Adipose tissue (tissue), 3 donors: Measurements from ENCODE around the gene DOCK3. TPM values are rescaled to one million over a fixed set of nuclear protein-coding genes. Genes with fewer than 3 reads are reported as not detected.
"Not testable (repeated sequence)": the region's sequence is repeated elsewhere in the genome, so short reads cannot be mapped to it uniquely, and the experiment has no call there.

Experiments used
- H3K27ac ChIP-seq: one replicate; pipeline ENCODE4 v1.5.1; 2013; ENCODE audit warnings: low read depth, low read length
- WGBS, 3 donors: extraction: QIAGEN DNeasy Blood & Tissue Kit; methylation state at CpG; one replicate each; pipeline ENCODE4 v1.1.7; 2013; 5-methylcytosine and 5-hydroxymethylcytosine counted together
- polyA plus RNA-seq, 3 donors: library from polyadenylated mRNA; stranded (reverse); fragments of 200-250 nt; gene quantifications; one replicate each; pipeline ENCODE4 v1.2.3, GENCODE V29; 2013
- donor health status: healthy with polysubstance abuse.
- donor health status: Bipolar disorder and iron deficiency.
- donor health status: healthy.

DOCK3 gene
- polyA plus RNA-seq, 3 donors: 0.09 to 0.14 (median 0.11) TPM

- 74 to 87% (median 79%) methylated on average over 1 of the region's 1 CpG for WGBS, 3 donors
- no peak overlapping the region for H3K27ac ChIP-seq
Observed at GRCh38 chr3:50743643-50744042, 68.9 kb downstream of the DOCK3 start.

- WGBS, 3 donors: 61 to 76% (median 67%) methylated on average over 5 of the region's 5 CpGs
- H3K27ac ChIP-seq: no peak overlapping the region
Observed at GRCh38 chr3:50749822-50750221, 75.1 kb downstream of the DOCK3 start.

- no peak overlapping the region for H3K27ac ChIP-seq
- 92 to 95% (median 93%) methylated on average over 5 of the region's 5 CpGs for WGBS, 3 donors
Observed at GRCh38 chr3:50759015-50759414, 84.3 kb downstream of the DOCK3 start.

DNA sequence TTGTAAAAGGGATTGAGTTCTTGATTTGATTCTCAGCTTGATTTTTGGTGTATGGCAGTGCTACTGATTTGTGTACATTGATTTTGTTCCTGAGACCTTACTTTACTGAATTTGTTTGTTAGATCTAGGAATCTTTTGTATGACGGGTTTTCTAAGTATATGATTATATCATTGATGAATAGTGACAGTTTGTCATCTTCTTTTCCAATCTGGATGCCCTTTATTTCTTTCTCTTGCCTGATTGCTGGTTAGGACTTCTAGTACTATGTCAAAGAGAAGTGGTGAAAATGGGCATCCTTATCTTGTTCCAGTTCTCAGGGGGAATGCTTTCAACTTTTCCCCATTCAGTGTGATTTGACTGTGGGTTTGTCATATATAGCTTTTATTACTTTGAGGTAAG, 103.0 kb downstream of the DOCK3 start:
- H3K27ac ChIP-seq: no peak overlapping the region
- WGBS, 3 donors: 64 to 81% (median 79%) methylated on average over 1 of the region's 1 CpG

DNA sequence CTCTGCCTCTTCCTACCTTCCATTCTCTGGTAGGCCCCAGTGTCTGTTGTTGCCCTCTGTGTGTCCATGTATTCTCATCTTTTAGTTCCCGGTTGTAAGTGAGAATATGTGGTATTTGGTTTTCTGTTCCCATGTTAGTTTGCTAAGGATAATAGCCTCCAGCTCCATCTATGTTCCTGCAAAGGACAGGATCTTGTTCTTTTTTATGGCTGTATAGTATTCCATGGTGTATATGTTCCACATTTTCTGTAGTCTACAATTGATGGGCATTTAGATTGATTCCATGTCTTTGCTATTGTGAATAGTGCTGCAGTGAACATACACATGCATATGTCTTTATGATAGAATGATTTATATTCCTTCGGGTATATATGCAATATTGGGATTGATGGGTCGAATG, 107.0 kb downstream of the DOCK3 start:
- WGBS, 3 donors: 91 to 95% (median 94%) methylated on average over 3 of the region's 3 CpGs
- not testable (repeated sequence) for H3K27ac ChIP-seq

GRCh38 chr3:50786631-50787030, 111.9 kb downstream of the DOCK3 start:
- 79 to 88% (median 83%) methylated on average over 5 of the region's 5 CpGs for WGBS, 3 donors
- no peak overlapping the region for H3K27ac ChIP-seq

- not testable (repeated sequence) for H3K27ac ChIP-seq
- WGBS, 3 donors: 78 to 91% (median 84%) methylated on average over 2 to 3 of the region's 3 CpGs
Observed at GRCh38 chr3:50790894-50791293, 116.2 kb downstream of the DOCK3 start.

- no peak overlapping the region for H3K27ac ChIP-seq
- 73 to 89% (median 74%) methylated on average over 4 of the region's 4 CpGs for WGBS, 3 donors
Observed at GRCh38 chr3:50792568-50792967, 117.8 kb downstream of the DOCK3 start.

DNA sequence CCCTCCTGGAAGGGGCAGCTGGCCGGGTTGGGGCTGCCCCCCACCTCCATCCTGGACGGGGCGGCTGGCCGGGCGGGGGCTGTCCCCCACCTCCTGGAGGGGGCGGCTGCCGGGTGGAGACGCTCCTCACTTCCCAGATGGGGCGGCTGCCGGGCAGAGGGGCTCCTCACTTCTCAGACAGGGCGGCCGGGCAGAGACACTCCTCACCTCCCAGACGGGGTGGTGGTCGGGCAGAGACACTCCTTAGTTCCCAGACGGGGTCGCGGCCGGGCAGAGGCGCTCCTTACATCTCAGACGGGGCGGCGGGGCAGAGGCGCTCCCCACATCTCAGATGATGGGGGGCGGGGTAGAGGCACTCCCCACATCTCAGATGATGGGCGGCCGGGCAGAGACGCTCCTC, 129.1 kb downstream of the DOCK3 start:
- 95 to 99% (median 97%) methylated on average over 12 to 27 of the region's 27 CpGs for WGBS, 3 donors
- H3K27ac ChIP-seq: not testable (repeated sequence)

DNA sequence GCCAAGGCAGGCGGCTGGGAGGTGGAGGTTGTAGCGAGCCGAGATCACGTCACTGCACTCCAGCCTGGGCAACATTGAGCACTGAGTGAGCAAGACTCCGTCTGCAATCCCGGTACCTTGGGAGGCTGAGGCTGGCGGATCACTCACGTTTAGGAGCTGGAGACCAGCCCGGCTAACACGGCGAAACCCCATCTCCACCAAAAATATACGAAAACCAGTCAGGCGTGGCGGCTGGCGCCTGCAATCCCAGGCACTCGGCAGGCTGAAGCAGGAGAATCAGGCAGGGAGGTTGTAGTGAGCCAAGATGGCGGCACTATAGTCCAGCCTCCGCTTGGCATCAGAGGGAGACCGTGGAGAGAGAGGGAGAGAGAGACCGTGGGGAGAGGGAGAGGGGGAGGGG, 129.6 kb downstream of the DOCK3 start:
- H3K27ac ChIP-seq: not testable (repeated sequence)
- 93 to 98% (median 96%) methylated on average over 16 to 20 of the region's 20 CpGs for WGBS, 3 donors

GRCh38 chr3:50805321-50805720, 130.6 kb downstream of the DOCK3 start:
- 60 to 88% (median 84%) methylated on average over 3 of the region's 3 CpGs for WGBS, 3 donors
- no peak overlapping the region for H3K27ac ChIP-seq

- 77 to 100% (median 83%) methylated on average over 1 of the region's 1 CpG for WGBS, 3 donors
- H3K27ac ChIP-seq: no peak overlapping the region
Observed at GRCh38 chr3:50806031-50806430, 131.3 kb downstream of the DOCK3 start.

DNA sequence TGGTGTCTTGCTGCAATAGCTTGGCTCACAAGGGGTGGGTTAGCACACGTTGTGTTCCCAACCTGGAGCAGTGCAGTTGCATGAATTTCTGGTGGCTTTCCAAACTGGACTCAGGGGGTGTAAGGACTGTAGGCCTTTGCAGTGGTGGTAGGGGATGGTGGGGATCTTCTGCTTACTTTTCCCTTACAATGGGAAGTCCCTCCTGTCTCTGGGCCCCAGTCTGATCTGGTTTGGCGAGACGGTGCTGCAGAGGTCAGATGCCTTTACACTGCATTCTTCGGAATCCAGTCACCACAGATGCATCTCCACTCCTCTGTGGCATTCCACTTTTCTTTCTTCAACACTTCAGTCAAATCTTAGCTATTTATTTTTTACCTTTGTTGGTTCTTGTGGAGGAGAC, 132.1 kb downstream of the DOCK3 start:
- WGBS, 3 donors: 65 to 79% (median 69%) methylated on average over 4 of the region's 4 CpGs
- no peak overlapping the region for H3K27ac ChIP-seq

DNA sequence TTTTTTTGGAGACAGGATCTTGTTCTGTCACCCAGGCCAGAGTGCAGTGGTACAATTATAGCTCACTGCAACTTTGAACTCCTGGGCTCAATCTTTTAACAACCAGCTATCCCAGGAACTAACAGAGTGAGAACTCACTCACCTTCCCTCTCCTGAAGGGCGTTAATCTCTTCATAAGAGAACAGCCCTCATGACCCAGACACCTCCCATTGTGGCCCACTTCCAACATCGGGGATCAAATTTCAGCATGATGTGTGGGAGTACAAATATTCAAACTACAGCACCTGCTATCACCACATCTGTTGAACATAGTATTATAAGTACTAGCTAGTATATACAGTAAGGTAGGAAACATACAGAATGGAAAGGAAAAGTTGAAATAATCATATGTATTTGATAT, 132.5 kb downstream of the DOCK3 start:
- WGBS, 3 donors: 22 to 67% (median 56%) methylated on average over 2 of the region's 2 CpGs
- H3K27ac ChIP-seq: no peak overlapping the region

GRCh38 chr3:50811893-50812292, 137.2 kb downstream of the DOCK3 start:
- no peak overlapping the region for H3K27ac ChIP-seq
- WGBS, 3 donors: 77 to 84% (median 82%) methylated on average over 5 of the region's 5 CpGs

DNA sequence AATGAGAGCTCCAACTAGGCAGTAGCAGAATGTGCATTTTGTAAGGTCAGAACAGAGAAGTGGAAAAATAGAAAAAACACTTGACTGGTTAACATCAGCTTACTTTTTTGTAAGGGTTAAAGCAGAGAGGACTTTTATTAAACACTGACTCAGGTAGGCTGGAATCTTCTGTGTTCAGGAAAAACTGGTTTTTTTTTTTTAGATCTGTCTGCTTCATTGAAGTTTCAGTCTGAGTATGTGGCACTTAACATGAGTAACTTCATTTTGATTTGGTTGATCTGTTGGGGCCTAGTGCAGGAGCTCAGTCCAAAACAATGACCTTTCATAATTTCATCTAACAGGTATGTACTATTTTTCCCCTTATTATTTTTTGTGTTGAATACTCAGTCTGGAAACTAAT, 141.1 kb downstream of the DOCK3 start:
- no peak overlapping the region for H3K27ac ChIP-seq

GRCh38 chr3:50816894-50817293, 142.2 kb downstream of the DOCK3 start:
- 53 to 62% (median 54%) methylated on average over 3 of the region's 3 CpGs for WGBS, 3 donors

GRCh38 chr3:50817756-50818529, 143.2 kb downstream of the DOCK3 start:
- no peak overlapping the region for H3K27ac ChIP-seq
- 39 to 45% (median 44%) methylated on average over 3 of the region's 3 CpGs for WGBS, 3 donors

More at GRCh38 chr3:50816894-50817293, 142.2 kb downstream of the DOCK3 start:
- no peak overlapping the region for H3K27ac ChIP-seq

- 93 to 95% (median 93%) methylated on average over 5 of the region's 5 CpGs for WGBS, 3 donors
- H3K27ac ChIP-seq: no peak overlapping the region
Observed at GRCh38 chr3:50819882-50820281, 145.2 kb downstream of the DOCK3 start.

GRCh38 chr3:50825841-50826240, 151.1 kb downstream of the DOCK3 start:
- 23 to 83% (median 44%) methylated on average over 1 of the region's 1 CpG for whole genome bisulfite sequencing, 3 donors
- no peak overlapping the region for H3K27ac ChIP-seq
